Thyroid gland (tissue), 4 donors: ENCODE data around the gene ENTR1.

Source experiments
- CTCF ChIP-seq, 6 experiments: fragments of 200-600 bp in 3 of 6; fragments of 450-650 bp in 3 of 6; sonication (generic) in 3 of 6; IDR thresholded peaks; one replicate each; pipeline ENCODE4 v1.5.1; 2016 to 2019; ENCODE audit warnings: antibody characterized with exemption in 6 of 6, mild to moderate bottlenecking in 2 of 6, inconsistent platforms in 1 of 6, moderate library complexity in 1 of 6
- POLR2A ChIP-seq, 2 donors: fragments of 450-650 bp; IDR thresholded peaks; one replicate each; pipeline ENCODE4 v1.6.1; 2017; ENCODE audit warnings: antibody characterized with exemption in 2 of 2, mild to moderate bottlenecking in 2 of 2, moderate library complexity in 1 of 2

- no peak for TF ChIP-seq CTCF (IDR thresholded peaks at IDR 0.05)
- TF ChIP-seq POLR2A (IDR thresholded peaks at IDR 0.05) = no peak
Observed at GRCh38 chr9:136377341-136378169, 32.9 kb downstream of the ENTR1 start.
